ENCODE results near the gene XPO6.

Gene XPO6

DNA sequence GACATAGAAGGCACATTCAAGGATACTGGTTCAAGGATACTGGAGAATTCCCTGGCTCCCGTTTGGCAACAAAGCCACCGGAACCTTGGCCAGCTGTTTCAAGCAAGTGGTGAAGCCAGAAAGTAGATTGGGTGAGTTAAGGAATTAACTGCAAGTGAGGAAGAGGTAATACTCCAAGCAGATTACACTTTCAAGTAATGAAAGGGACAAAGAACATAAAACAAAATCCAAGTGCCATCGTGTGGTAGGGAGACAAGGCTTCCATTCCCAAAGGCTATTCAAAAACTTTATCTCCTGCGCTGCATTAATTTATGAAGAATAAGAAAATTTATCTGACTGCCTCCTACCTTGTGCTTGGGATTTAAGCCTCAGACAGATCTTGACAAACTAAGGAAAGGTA is 27.8 kb downstream of the XPO6 start:
- DNase-seq, result no peak

DNA sequence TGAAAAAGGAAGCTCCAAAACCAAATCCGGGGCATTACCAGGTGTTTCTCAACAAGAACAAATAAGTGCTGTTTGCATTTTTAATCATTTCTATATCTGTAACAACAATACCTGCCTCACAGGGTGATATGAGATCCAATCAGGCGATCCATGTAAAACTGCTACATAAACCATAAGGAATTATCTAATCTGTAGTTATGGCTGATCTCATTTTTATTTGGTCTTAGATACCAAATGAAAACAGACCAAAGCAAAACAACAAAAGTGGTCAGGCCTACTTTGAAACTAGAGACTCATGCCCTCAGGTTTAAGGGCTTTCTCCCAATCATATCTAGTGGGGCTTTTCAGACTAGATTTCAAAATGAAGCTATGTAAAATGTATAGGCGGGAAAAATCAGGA is 28.3 kb downstream of the XPO6 start:
- no peak for DNase-seq

DNA sequence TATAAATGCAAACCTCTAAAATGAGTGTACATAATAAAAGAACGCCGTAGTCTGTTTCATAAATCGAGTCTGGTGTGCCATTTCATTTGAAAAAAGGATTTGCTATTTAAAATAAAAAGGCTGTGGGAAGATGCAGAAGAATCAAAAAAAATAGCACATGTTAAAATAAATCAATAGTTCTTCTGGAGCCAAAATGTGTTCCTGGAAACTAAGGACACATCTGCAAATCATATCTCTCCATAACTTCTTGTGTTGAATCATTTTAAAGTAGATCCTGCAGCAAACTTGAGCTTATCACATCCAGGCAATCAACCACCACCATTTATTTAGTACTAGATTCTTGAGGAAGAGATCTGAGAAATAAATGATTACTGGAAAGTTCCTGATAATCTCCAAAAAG is 29.0 kb downstream of the XPO6 start:
- no peak for DNase-seq

DNA sequence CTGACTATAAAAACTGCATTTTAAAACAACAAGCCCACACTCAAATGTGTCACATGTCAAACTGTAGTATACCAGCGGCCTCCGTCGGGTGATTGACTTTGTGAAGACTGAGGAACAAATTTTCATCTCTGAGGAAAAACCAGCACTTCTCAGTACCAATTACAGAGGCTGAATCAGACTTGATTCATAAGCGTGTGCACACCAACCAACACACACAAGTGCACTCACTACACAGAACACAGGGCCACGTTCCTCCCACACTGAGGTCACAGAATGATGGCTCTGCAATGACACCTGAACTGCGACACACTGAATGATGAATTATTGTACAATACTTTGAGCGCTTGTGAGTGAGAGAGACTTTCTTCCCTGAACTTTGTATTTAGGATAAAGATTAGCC is 29.6 kb downstream of the XPO6 start:
- DNase-seq, result no peak

- DNase-seq, result no peak
These were observed 30.2 kb downstream of the XPO6 start for GRCh38 chr16:28181515-28181914.

- DNase-seq, result no peak
These were observed 30.9 kb downstream of the XPO6 start for GRCh38 chr16:28180655-28181460.

DNA sequence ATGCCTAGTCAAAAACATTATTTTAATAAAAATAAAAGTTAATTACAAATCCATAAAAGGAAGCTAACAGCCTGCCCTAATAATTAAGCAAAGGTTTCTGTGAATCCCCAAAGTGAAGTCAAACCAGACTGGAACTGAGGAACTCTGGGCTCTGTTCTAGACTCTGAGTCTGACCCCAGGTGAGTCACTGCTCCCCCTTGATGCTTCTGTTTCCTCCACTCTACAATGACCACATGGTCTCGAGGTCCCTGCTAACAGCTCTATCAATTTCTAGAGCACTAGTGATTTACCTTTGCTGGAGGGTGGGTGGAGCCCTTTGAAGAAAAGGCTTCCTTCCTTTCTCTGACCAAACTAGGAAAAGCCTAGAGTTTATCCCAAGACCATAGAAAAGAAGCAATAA is 32.4 kb downstream of the XPO6 start:
- no peak for DNase-seq

GRCh38 chr16:28175715-28176114 is 36.0 kb downstream of the XPO6 start:
- no peak for DNase-seq

DNA sequence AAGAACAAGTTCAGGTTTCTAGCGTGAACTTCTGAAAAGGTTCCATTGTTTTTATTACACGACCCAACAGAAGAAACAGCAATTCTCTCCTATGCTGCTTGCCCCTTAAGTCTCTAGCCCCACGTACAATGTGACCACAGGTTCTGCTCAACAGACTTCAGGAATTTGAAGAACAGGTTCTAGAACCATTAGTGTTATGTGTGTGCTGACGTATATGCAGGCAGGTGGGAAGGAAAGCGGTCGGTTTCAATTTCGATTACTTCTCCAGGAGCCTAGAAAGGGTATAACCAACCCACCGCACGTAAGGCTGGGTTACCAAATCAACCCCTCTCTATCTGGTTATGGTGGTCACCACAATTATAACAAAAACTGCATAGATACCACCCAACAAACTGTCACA is 39.4 kb downstream of the XPO6 start:
- no peak for DNase-seq

- no peak for DNase-seq
These were observed 39.9 kb downstream of the XPO6 start for GRCh38 chr16:28171816-28172215.

DNA sequence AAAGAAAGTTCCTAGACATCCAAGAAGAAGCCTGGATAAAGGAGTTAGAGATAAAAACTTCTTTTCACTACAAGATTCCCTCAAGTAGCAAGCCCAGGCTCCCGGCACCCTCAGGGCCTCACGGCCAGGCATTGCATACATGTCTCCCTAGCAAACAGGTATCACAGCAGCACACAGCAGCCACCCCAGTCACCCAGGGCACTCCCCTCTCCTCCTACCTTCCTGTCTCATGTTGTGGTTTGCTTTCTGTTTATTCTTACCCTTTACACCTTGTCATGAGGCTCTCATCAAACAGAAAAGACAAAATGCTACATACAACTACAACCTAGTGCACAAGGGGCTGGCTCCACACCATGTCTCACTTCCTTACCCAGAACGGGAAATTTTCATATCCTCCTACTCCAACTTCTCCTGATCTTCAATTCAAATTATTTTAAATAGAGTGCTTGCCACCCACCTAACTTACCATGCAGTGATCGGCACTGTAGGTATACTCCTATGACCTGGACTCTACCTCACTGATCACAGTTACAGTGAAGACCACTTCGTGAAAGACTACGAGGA is 42.7 kb downstream of the XPO6 start:
- no peak for DNase-seq

GRCh38 chr16:28167730-28168129 is 44.0 kb downstream of the XPO6 start:
- no peak for DNase-seq

- no peak for DNase-seq
These were observed 44.5 kb downstream of the XPO6 start for GRCh38 chr16:28167221-28167620.

DNA sequence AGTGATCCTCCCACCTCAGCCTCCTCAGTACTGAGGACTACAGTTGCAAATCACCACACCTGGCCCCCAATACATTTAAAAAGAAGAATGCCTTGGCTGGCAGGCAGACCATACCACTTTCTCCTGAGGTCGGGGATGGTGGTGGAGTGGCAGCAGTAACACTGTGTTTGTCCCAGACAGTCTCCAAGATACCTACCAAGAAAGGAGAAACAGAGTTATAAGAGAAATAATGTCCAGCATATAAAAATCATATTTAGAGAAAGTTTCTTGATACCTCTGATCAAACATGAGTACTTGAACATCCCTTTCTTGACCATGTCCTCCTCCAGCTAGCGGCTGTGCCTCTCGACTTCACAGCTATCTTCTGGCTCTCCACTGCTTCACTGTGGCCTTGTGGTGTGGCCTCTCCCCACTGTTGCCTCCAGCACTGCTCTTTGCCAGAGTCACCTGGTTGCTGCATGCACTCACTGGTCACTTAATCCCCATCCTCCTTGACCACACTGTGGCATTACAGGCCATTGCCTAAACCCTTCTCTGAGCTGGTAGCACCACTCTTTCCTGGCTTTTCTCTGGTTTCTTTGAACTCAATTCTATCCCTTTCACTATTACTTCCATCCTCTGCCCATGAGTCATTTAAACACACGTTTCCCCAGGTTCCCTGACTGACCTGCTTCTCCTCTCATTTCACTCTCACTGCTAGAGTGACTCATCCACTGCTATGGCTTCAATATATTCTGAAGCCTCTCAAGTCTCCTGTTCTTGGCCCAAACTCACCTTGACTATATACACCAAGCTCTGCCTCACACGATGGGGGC is 45.2 kb downstream of the XPO6 start:
- no peak for DNase-seq

DNA sequence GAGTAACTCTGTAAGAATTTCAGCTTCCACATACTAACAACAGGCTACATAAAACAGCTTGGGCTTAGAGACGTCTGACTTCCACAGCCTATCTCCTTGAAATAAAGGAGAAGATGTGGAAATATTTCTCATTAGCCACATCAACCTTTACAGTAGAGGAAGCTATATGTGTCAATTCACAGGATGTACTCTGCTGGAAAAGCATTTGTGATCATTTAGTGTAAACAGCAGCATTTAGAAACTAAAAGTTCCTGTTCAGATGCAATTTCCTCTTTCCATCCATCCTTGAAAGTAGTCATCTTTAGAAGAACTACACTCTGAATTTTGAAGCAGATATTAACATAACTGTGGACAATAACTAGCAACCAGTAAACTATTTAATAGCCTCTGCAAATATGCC is 46.2 kb downstream of the XPO6 start:
- DNase-seq, result no peak

DNA sequence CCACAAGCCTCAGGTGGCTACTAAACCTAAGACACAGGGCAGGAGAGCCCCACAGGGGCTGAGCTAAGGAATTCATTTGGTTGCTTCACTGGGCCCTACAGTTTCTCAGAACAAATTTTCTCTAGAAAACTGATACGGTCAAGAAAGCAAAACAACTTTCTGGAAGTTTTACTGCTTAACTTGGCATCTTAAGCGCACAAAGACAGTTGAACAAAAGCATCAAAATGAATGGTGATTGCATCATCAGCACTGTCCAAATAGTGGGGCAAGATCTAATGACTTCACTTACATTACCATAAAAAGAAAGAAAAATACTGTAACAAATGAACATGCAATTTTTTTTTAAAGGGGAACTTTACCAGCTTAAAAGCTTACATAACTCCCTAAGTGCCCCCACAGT is 47.6 kb downstream of the XPO6 start:
- no peak for DNase-seq

- no peak for DNase-seq
These were observed 48.1 kb downstream of the XPO6 start for GRCh38 chr16:28163699-28164098.

DNA sequence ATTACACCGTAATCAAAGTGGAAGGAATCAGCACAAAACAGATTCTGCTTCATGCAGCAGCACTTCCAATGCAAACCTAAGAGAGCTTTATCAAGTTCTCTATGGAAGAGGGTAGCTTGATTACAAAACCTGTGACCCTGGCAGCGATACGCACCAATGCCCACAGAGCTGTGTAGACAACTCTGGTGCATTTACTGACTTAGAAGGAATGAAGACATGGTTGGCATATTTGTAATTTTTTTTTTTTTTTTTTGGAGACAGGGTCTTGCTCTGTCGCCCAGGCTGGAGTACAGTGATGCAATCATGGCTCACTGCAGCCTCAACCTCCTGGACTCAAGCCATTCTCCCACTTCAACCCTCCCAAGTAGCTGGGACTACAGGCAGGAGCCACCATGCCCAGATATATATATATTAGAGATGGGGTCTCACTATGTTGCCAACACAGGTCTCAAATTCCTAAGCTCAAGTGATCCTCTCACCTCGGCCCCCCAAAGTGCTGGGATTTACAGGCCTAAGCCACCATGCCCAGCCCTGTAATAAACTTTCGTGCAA is 49.4 kb downstream of the XPO6 start:
- DNase-seq, result no peak

GRCh38 chr16:28161626-28162025 is 50.1 kb downstream of the XPO6 start:
- DNase-seq, result no peak

DNA sequence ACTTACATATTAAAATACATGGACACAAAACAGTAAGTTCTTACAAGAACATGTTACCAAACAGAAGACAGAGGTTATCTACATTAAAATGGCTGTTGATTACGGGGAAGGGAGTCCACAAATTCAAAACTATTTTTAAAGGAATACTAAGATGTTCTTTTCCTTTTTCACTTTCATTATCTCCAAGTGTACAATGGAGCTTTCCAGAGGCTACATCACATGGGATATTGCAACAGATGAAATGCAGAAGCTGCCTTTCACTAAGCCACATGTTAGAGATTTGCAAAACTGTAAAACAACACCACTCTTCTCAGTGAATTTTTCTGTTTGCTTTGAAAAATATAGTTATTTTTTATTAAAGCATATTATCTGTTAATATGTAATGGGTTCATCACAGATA is 53.6 kb downstream of the XPO6 start:
- DNase-seq, result no peak

DNA sequence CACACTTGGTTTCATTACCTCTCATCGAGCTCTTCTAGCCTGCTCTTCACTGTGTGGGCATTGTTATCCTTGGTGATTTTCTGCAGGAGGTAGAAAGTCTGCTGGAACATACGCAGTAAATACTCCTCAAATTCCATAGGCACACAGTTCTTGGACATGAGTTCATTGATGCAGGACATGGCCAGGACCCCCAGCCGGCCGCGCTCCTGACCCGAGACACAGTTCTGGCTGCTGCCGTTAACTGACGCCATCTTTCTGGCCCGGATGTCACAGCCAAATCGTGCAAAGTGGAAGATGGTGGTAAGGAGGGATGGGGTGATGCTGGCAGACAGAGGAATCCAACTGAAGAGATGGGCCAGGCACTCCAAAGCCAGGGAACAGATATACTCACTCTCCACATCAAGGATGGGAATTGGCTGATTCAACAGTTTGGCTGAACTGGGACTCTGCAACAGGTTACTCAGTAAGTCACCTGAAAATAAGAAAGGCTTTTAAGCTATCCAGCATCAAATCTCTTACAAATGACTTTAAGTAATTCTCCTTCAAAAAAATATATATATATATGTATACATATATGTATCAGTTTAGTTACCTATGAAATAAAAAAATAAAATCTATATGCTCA is 55.6 kb downstream of the XPO6 start:
- DNase-seq, result no peak

DNA sequence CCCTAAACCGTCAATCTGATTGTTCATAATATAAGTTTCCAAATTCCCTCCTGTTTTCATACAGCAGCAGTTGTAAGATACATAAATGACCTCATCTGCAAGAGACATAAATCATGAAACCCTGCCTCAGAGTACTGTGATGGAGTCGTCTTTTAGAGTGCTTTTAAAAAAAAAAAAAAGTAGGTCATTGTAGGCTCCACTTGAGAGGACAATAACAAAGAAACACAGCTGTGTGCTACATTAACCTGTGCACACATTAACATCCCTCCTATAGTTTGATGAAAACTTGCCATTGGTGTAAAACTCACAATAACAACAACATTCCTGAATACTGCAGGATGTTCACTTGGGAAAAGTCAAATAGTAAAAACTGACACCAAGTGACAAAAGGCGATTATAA is 56.5 kb downstream of the XPO6 start:
- DNase-seq, result peak; percentile 58 to 67

- DNase-seq, result no peak
These were observed 60.6 kb downstream of the XPO6 start for GRCh38 chr16:28151180-28151579.
